DND-41 (cell line): Measurements from ENCODE around the gene ERCC6.

Experiments
- EZH2 ChIP-seq: IDR thresholded peaks from 3 replicates; pipeline ENCODE4 v1.6.1; 2012; ENCODE audit warnings: borderline replicate concordance, low read depth, mild to moderate bottlenecking, moderate library complexity, low read length, inconsistent platforms; ENCODE audit not compliant: severe bottlenecking
- TF ChIP-seq, protein P1 (sequence below): IDR thresholded peaks from 2 replicates; pipeline ENCODE4 v1.5.1; 2012; ENCODE audit warnings: borderline replicate concordance, low read length, moderate library complexity, mild to moderate bottlenecking; ENCODE audit not compliant: poor library complexity, severe bottlenecking; ENCODE audit errors: extremely low read depth

GRCh38 chr10:49488056-49488717 is 50.7 kb downstream of the ERCC6 start:
- TF ChIP-seq, protein P1, sequence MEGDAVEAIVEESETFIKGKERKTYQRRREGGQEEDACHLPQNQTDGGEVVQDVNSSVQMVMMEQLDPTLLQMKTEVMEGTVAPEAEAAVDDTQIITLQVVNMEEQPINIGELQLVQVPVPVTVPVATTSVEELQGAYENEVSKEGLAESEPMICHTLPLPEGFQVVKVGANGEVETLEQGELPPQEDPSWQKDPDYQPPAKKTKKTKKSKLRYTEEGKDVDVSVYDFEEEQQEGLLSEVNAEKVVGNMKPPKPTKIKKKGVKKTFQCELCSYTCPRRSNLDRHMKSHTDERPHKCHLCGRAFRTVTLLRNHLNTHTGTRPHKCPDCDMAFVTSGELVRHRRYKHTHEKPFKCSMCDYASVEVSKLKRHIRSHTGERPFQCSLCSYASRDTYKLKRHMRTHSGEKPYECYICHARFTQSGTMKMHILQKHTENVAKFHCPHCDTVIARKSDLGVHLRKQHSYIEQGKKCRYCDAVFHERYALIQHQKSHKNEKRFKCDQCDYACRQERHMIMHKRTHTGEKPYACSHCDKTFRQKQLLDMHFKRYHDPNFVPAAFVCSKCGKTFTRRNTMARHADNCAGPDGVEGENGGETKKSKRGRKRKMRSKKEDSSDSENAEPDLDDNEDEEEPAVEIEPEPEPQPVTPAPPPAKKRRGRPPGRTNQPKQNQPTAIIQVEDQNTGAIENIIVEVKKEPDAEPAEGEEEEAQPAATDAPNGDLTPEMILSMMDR, result no peak
- TF ChIP-seq EZH2, result no peak
